PC-9 (cell line): ENCODE results near the gene ZMIZ1. TPM values are rescaled to one million over a fixed set of nuclear protein-coding genes. Genes with fewer than 3 reads are reported as not detected.

Experiments used
- BruUV-seq: library from RNA; stranded (reverse); fragments of 400-500 nt; replicated peaks from 2 replicates; lab custom pipeline; 2021; lab: Mats Ljungman, UMichigan
- CTCF ChIA-PET: fragments of 300-600 bp; sonication (Branson Sonifier 250); formaldehyde crosslinking; loops from one replicate; lab custom pipeline; 2022; ENCODE audit warnings: antibody characterized with exemption; lab: Charles Lee
- POLR2A ChIA-PET: fragments of 300-600 bp; sonication (Branson Sonifier 250); formaldehyde crosslinking; loops from one replicate; lab custom pipeline; 2022; ENCODE audit warnings: antibody characterized with exemption; ENCODE audit not compliant: unreplicated experiment; lab: Charles Lee
- DNase-seq, 2 experiments: peaks; one replicate each; pipeline versions ENCODE4 v3.0.0 to v3.0.0-alpha.2; 2015 to 2022; ENCODE audit warnings: mixed read lengths in 1 of 2
- H2AFZ ChIP-seq: fragments of 200-600 bp; sonication (generic); 2 replicates; pipeline ENCODE4 v1.8.1; 2017; ENCODE audit warnings: antibody characterized with exemption
- H3F3A ChIP-seq: fragments of 200-600 bp; sonication (generic); 2 replicates; pipeline ENCODE4 v1.8.1; 2017; ENCODE audit warnings: antibody characterized with exemption, mild to moderate bottlenecking, low read depth; ENCODE audit not compliant: insufficient read depth
- H3K27ac ChIP-seq: fragments of 200-600 bp; sonication (generic); 2 replicates; pipeline ENCODE4 v1.6.1; 2016; ENCODE audit warnings: mixed run types
- H3K27me3 ChIP-seq: fragments of 200-600 bp; sonication (generic); 2 replicates; pipeline ENCODE4 v1.6.1; 2016; ENCODE audit warnings: low read depth, mixed run types; ENCODE audit not compliant: insufficient read depth
- H3K36me3 ChIP-seq: fragments of 200-600 bp; sonication (generic); 2 replicates; pipeline ENCODE4 v1.6.1; 2016; ENCODE audit warnings: low read depth, mixed run types
- H3K4me1 ChIP-seq: fragments of 200-600 bp; sonication (generic); replicated peaks from 2 replicates; pipeline ENCODE4 v1.6.1; 2016; ENCODE audit warnings: mixed run types; ENCODE audit not compliant: insufficient read depth
- H3K4me2 ChIP-seq: fragments of 200-600 bp; sonication (generic); 2 replicates; pipeline ENCODE4 v1.6.1; 2017; ENCODE audit warnings: mixed run types
- H3K4me3 ChIP-seq: fragments of 200-600 bp; sonication (generic); 2 replicates; pipeline ENCODE4 v1.6.1; 2016; ENCODE audit warnings: mixed run types
- H3K79me2 ChIP-seq: fragments of 200-600 bp; sonication (generic); 2 replicates; pipeline ENCODE4 v1.6.1; 2017; ENCODE audit warnings: low read depth, mixed run types
- H3K9me2 ChIP-seq: fragments of 200-600 bp; sonication (generic); 2 replicates; pipeline ENCODE4 v1.8.1; 2017; ENCODE audit warnings: mild to moderate bottlenecking; ENCODE audit not compliant: insufficient read depth
- H3K9me3 ChIP-seq: fragments of 200-600 bp; sonication (generic); 2 replicates; pipeline ENCODE4 v1.8.1; 2016; ENCODE audit warnings: low read depth; ENCODE audit not compliant: insufficient read depth
- H4K20me1 ChIP-seq: fragments of 200-600 bp; sonication (generic); 2 replicates; pipeline ENCODE4 v1.8.1; 2017; ENCODE audit not compliant: insufficient read depth
- EZH2 ChIP-seq: fragments of 200-600 bp; sonication (generic); IDR thresholded peaks from 2 replicates; pipeline ENCODE4 v1.8.0; 2017; ENCODE audit warnings: antibody characterized with exemption, low read depth
- intact Hi-C: fragments of 100-400 bp; cut with micrococcal nuclease; formaldehyde crosslinking; loops from one replicate; pipeline ENCODE4 v1.10.0; 2022; ENCODE audit not compliant: unreplicated experiment
- total RNA-seq: library from RNA; stranded (reverse); gene quantifications from 2 replicates; pipeline ENCODE4 v1.2.3, GENCODE V29; 2021
- TF ChIP-seq, protein P1 (sequence below): fragments of 200-600 bp; sonication (generic); conservative IDR thresholded peaks from 2 replicates; pipeline ENCODE4 v1.6.1; 2017; ENCODE audit warnings: mixed run types, antibody characterized with exemption, mild to moderate bottlenecking, moderate library complexity

The ZMIZ1 gene
- total RNA-seq, 1 experiment from 2014 or later: 47.6 TPM

DNA sequence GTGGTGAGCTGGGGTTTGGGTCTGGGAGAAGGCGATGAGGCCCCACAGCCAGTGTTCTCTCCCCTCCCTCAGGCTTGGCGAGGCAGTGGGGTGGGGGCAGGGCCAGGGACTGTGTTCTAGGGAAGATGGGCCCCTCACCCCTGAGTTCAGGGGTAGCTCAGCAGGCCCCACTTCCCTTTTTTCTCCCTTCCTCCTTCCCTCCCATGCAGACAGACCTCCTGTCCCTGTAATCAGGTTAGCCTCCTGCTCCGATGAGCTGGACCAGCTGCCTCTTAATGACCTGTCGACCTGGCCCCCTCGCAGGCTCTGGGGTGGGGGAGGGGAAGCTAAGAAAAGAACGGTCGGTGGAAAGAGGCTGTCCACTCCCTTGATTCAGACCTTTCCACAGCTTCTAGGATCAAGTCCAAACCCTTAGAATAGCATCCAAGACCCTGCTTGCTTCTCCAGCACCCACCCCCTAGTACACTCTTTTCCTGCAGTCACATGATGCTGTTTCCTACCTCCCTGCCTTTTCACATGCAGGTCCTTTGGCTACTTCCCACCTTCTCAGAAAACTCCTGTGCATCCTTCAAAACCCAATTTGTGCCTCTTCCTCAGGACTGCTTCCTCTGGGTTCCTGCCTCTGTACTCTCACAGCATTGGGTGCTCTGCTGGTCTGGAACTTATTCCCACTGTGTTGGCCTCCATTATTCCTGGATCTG lies 64.1 kb downstream of the ZMIZ1 start:
- no peak for TF ChIP-seq EZH2
- TF ChIP-seq, protein P1, sequence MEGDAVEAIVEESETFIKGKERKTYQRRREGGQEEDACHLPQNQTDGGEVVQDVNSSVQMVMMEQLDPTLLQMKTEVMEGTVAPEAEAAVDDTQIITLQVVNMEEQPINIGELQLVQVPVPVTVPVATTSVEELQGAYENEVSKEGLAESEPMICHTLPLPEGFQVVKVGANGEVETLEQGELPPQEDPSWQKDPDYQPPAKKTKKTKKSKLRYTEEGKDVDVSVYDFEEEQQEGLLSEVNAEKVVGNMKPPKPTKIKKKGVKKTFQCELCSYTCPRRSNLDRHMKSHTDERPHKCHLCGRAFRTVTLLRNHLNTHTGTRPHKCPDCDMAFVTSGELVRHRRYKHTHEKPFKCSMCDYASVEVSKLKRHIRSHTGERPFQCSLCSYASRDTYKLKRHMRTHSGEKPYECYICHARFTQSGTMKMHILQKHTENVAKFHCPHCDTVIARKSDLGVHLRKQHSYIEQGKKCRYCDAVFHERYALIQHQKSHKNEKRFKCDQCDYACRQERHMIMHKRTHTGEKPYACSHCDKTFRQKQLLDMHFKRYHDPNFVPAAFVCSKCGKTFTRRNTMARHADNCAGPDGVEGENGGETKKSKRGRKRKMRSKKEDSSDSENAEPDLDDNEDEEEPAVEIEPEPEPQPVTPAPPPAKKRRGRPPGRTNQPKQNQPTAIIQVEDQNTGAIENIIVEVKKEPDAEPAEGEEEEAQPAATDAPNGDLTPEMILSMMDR: no peak
- Histone ChIP-seq H3K9me3 (no peaks in the 10 kb centered on the region), H3K27ac (no peak overlapping the region), H3F3A (peaks cover 11% of the 10 kb centered on the region), H3K79me2 (peaks cover 33% of the 10 kb centered on the region; the same call in 1 of the 2 replicates), H3K27me3 (no peaks in the 10 kb centered on the region), H4K20me1 (peaks cover 12% of the 10 kb centered on the region), H3K4me3 (no peak overlapping the region), H2AFZ (no peak overlapping the region), H3K4me1 (peaks cover 27% of the 10 kb centered on the region), H3K36me3 (no peaks in the 10 kb centered on the region; the same call in 1 of the 2 replicates), H3K4me2 (no peak overlapping the region), H3K9me2 (no peaks in the 10 kb centered on the region)
- no TSS peak for BruUV-seq
- ChIA-PET POLR2A (no interaction called here), CTCF (no interaction called here)
- DNase-seq: no peak
- intact Hi-C loops: no loop called here

GRCh38 chr10:79133416-79133815 lies 64.7 kb downstream of the ZMIZ1 start:
- intact Hi-C loops: no loop called here
- ChIA-PET CTCF (no interaction called here), POLR2A (no interaction called here)
- no peak overlapping the region for H3K4me3 ChIP-seq
- peaks cover 21% of the 10 kb centered on the region for H3K4me1 ChIP-seq
- no TSS peak for BruUV-seq
- H3K9me2 ChIP-seq: no peaks in the 10 kb centered on the region
- H3K9me3 ChIP-seq: no peaks in the 10 kb centered on the region
- peaks cover 9% of the 10 kb centered on the region for H4K20me1 ChIP-seq
- H3K27me3 ChIP-seq: no peaks in the 10 kb centered on the region
- H3K36me3 ChIP-seq: no peaks in the 10 kb centered on the region; the same call in 1 of the 2 replicates
- TF ChIP-seq EZH2: no peak
- TF ChIP-seq, protein P1: no peak
- peaks cover 5% of the 10 kb centered on the region for H3F3A ChIP-seq
- H3K27ac ChIP-seq: no peak overlapping the region
- DNase-seq: no peak
- H3K79me2 ChIP-seq: peaks cover 28% of the 10 kb centered on the region; the same call in 1 of the 2 replicates
- no peak overlapping the region for H2AFZ ChIP-seq
- no peak overlapping the region for H3K4me2 ChIP-seq

DNA sequence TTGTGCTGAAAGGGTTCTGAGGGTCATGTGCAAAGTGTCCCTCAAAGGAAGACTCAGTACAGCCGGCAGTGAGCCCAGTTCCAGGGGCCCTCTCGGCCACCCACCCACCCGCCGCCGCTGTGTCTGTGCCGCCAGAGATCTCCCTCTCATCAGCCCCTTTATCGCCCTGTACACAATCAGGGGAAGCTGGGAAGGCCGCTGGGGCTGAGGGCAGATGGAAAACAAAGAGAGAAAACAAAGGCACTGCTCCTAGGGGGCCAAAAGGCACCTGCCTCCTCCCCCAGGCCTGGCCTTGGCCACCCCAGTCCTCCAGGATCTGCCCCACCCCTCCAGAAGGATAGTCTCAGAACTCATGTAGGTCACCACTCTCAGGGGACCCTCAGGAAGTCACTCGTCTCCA lies 67.0 kb downstream of the ZMIZ1 start:
- no peaks in the 10 kb centered on the region for H3K9me2 ChIP-seq
- peaks cover 11% of the 10 kb centered on the region; the same call in 1 of the 2 replicates for H3K79me2 ChIP-seq
- 0 out of 2 replicates have a peak, but pooled peaks cover under 1% of the 10 kb centered on the region for H3K4me1 ChIP-seq
- peaks cover 5% of the 10 kb centered on the region; the same call in 1 of the 2 replicates for H4K20me1 ChIP-seq
- ChIA-PET CTCF (no interaction called here), POLR2A (no interaction called here)
- BruUV-seq: no TSS peak
- intact Hi-C loops: no loop called here
- no peaks in the 10 kb centered on the region for H3K27me3 ChIP-seq
- H3K36me3 ChIP-seq: no peaks in the 10 kb centered on the region; the same call in 1 of the 2 replicates
- no peak for DNase-seq
- no peaks in the 10 kb centered on the region for H3K9me3 ChIP-seq
- no peak overlapping the region for H3K27ac ChIP-seq
- no peak overlapping the region for H2AFZ ChIP-seq
- H3K4me3 ChIP-seq: no peak overlapping the region
- TF ChIP-seq, protein P1: no peak
- no peak for TF ChIP-seq EZH2
- no peak overlapping the region for H3K4me2 ChIP-seq
- H3F3A ChIP-seq: no peaks in the 10 kb centered on the region; the same call in 1 of the 2 replicates
